Upper lobe of right lung (tissue), 1 donor: ENCODE results near the gene FKBP1B. TPM values are rescaled to one million over a fixed set of nuclear protein-coding genes. Genes with fewer than 3 reads are reported as not detected.
A peak's percentile ranks its signal among the peaks of the same experiment; 100 is the strongest.
"Not testable (repeated sequence)": the region's sequence is repeated elsewhere in the genome, so short reads cannot be mapped to it uniquely, and the experiment has no call there.

ENCODE experiments used
- ATAC-seq: fragments of 200-7000 bp; cut with Tn5 transposase; one replicate; pipeline ENCODE4 v1.9.1; 2020; ENCODE audit warnings: mild to moderate bottlenecking, moderate library complexity
- DNase-seq: peaks from one replicate; pipeline ENCODE4 v3.0.0-alpha.2; 2020
- H3K27ac ChIP-seq: fragments of 200-600 bp; one replicate; pipeline ENCODE4 v1.8.0; 2022
- H3K27me3 ChIP-seq: fragments of 200-600 bp; one replicate; pipeline ENCODE4 v1.8.0; 2022; ENCODE audit warnings: mild to moderate bottlenecking
- H3K36me3 ChIP-seq: fragments of 200-600 bp; one replicate; pipeline ENCODE4 v1.8.0; 2022
- H3K4me1 ChIP-seq: fragments of 200-600 bp; one replicate; pipeline ENCODE4 v1.8.0; 2022
- H3K4me3 ChIP-seq: fragments of 200-600 bp; one replicate; pipeline ENCODE4 v1.8.0; 2022; ENCODE audit warnings: mild to moderate bottlenecking
- H3K9me3 ChIP-seq: fragments of 200-600 bp; one replicate; pipeline ENCODE4 v1.8.0; 2022
- intact Hi-C: fragments of 100-400 bp; cut with DNase I; formaldehyde crosslinking; loops from one replicate; pipeline ENCODE4 v1.11.0; 2022
- total RNA-seq: library from RNA; stranded (reverse); fragmentation: NEBNext Ultra II Directional; extraction: Animal tissue kit (Norgen Biotek cat#: 25700); gene quantifications from one replicate; pipeline ENCODE4 v1.2.1, GENCODE V29; 2021
- TF ChIP-seq, protein P1 (sequence below): fragments of 200-600 bp; IDR thresholded peaks from one replicate; pipeline ENCODE4 v1.8.0; 2022; ENCODE audit warnings: antibody characterized with exemption
- donor health status: DM: no; HTN: yes; CAD: no; lungs with severe emphysema.

Gene FKBP1B
- total RNA-seq, 1 donor from 2014 or later, result 13.2 TPM

DNA sequence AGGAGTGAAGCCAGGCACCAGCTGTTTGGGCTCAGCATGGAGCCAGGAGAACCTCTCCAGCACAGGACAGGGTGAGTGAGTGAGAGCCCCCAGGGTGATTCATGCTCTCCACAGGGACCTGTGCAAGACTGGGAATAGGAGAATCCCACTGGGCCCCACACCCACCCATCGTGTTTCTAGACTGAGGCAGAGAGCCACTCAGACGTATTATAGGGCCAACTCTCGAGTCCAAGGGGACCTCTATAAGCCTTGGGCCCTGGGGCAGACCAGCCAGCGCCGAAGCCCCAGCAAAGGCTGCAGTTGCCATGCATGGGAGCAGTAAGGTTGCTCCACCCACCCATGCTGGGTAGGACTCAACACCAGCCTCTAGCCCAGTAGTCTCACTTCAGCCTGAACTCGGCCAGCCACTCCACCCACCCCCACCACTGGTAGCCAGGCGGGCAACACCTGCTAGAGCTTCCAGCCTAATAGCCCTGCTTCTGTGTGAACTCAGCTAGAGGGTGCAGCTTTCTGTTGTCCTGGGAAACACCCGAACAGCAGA is 54.6 kb downstream of the FKBP1B start:
- H3K36me3 ChIP-seq, result no peaks in the 10 kb centered on the region
- ATAC-seq (peak; percentile 9), DNase-seq (no peak)
- no peak overlapping the region for H3K27ac ChIP-seq
- no peaks in the 10 kb centered on the region for H3K4me1 ChIP-seq
- H3K4me3 ChIP-seq, result no peak overlapping the region
- intact Hi-C loops, result no loop called here
- H3K27me3 ChIP-seq, result no peaks in the 10 kb centered on the region
- no peaks in the 10 kb centered on the region for H3K9me3 ChIP-seq
- TF ChIP-seq, protein P1, sequence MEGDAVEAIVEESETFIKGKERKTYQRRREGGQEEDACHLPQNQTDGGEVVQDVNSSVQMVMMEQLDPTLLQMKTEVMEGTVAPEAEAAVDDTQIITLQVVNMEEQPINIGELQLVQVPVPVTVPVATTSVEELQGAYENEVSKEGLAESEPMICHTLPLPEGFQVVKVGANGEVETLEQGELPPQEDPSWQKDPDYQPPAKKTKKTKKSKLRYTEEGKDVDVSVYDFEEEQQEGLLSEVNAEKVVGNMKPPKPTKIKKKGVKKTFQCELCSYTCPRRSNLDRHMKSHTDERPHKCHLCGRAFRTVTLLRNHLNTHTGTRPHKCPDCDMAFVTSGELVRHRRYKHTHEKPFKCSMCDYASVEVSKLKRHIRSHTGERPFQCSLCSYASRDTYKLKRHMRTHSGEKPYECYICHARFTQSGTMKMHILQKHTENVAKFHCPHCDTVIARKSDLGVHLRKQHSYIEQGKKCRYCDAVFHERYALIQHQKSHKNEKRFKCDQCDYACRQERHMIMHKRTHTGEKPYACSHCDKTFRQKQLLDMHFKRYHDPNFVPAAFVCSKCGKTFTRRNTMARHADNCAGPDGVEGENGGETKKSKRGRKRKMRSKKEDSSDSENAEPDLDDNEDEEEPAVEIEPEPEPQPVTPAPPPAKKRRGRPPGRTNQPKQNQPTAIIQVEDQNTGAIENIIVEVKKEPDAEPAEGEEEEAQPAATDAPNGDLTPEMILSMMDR, result no peak

DNA sequence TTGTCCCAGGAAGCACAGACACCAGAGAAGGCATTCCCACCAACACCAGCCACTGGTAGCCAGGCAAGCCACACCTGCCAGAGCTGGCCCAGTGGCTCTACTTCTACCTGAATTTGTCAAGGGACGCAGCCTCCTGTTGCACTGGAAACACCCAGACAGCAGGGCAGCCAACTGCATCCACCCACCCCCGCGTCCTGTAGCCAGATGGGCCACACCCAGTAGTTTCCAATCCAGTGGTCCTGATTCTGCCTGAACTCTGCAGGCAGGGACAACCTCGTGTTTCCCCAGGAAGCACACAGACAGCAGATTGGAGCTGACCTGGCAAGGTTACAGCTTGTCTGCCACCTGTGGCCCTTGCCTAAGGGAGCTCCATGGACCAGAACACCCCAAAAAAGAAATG is 55.4 kb downstream of the FKBP1B start:
- intact Hi-C loops, result no loop called here
- DNase-seq, result no peak
- Histone ChIP-seq H3K27me3 (no peaks in the 10 kb centered on the region), H3K9me3 (no peaks in the 10 kb centered on the region), H3K4me1 (no peaks in the 10 kb centered on the region), H3K36me3 (no peaks in the 10 kb centered on the region), H3K4me3 (no peak overlapping the region), H3K27ac (no peak overlapping the region)
- ATAC-seq, result no peak
- TF ChIP-seq, protein P1, result no peak

DNA sequence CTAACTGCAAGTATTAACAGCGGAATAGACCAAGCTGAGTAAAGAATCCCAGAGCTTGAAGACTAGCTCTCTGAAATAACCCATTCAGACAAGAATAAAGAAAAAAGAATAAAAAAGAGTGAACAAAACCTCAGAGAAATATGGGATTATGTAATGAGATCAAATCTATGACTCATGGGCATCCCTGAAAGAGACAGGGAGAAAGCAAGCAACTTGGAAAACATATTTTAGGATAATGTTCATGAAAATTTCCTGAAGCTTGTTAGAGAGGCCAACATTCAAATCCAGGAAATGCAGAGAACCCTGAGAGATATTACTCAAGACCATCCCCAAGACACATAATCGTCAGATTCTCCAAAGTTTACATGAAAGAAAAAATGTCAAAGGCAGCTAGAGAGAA is 56.3 kb downstream of the FKBP1B start:
- Histone ChIP-seq H3K27ac (no peak overlapping the region), H3K36me3 (no peaks in the 10 kb centered on the region), H3K4me1 (no peaks in the 10 kb centered on the region), H3K4me3 (no peak overlapping the region), H3K9me3 (no peaks in the 10 kb centered on the region), H3K27me3 (no peaks in the 10 kb centered on the region)
- intact Hi-C loops, result no loop called here
- TF ChIP-seq, protein P1, result no peak
- no peak for ATAC-seq
- DNase-seq, result no peak

DNA sequence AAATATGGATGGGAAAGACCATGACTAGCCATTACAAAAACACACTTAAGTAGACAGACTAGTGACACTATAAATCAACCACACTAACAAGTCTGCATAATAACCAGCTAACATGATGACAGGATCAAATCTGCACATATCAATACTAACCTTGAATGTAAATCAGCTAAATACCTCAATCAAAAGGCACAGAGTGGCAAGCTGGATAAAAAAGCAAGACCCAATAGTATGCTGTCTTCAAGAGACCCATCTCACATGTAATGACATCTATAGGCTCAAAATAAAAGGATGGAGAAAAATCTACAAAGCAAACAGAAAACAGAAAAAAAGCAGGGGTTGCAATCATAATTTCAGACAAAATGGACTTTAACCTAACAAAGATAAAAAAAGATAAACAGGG is 57.2 kb downstream of the FKBP1B start:
- ATAC-seq, result no peak
- TF ChIP-seq, protein P1, result no peak
- Histone ChIP-seq H3K4me3 (no peak overlapping the region), H3K9me3 (no peaks in the 10 kb centered on the region), H3K36me3 (no peaks in the 10 kb centered on the region), H3K27me3 (no peaks in the 10 kb centered on the region), H3K4me1 (no peaks in the 10 kb centered on the region), H3K27ac (no peak overlapping the region)
- DNase-seq, result no peak
- intact Hi-C loops, result no loop called here

DNA sequence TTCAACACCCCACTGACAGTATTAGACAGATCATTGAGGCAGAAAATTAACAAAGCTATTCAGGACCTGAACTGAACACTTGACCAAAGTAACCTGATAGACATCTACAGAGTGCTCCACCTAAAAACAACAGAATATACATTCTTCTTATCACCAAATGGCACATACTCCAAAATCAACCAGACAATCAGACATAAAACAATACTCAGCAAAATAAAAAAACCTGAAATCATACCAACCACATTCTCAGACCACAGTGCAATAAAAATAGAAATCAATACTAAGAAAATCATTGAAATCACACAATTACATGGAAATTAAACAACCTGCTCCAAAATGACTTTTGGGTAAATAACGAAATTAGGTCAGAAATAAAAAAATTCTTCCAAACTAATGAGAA is 57.8 kb downstream of the FKBP1B start:
- DNase-seq, result no peak
- no peaks in the 10 kb centered on the region for H3K9me3 ChIP-seq
- intact Hi-C loops, result no loop called here
- no peaks in the 10 kb centered on the region for H3K27me3 ChIP-seq
- no peak for ATAC-seq
- H3K36me3 ChIP-seq, result no peaks in the 10 kb centered on the region
- no peaks in the 10 kb centered on the region for H3K4me1 ChIP-seq
- no peak overlapping the region for H3K4me3 ChIP-seq
- no peak overlapping the region for H3K27ac ChIP-seq
- TF ChIP-seq, protein P1, result no peak

DNA sequence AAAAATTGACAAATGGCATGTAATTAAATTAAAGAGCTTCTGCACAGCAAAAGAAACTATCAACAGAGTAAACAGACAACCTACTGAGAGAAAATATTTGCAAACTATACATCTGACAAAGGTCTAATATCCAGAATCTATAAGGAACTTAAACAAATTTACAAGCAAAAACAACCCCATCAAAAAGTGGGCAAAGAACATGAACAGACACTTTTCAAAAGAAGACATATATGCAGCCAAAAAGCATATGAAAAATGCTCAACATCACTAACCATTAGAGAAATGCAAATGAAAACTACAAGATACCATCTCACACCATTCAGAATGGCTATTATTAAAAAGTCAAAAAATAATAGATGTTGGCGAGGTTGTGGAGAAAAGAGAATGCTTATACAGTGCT is 59.9 kb downstream of the FKBP1B start:
- H3K36me3 ChIP-seq, ATAC-seq, H3K4me3 ChIP-seq, intact Hi-C loops, DNase-seq, H3K9me3 ChIP-seq, H3K4me1 ChIP-seq, H3K27ac ChIP-seq, H3K27me3 ChIP-seq: not testable (repeated sequence)
